Kidney (tissue), 14 donors: ENCODE data around the gene THBS2. TPM values are rescaled to one million over a fixed set of nuclear protein-coding genes. Genes with fewer than 3 reads are reported as not detected.

Experiments
- DNase-seq, 5 donors: peaks; one replicate each; pipeline ENCODE4 v3.0.0-alpha.2; 2013 to 2020
- FAIRE-seq: peaks from 2 replicates; lab custom pipeline; 2012; peaks lifted over from hg19 to GRCh38; lab: Jason Lieb, UNC
- H3K27ac ChIP-seq, 2 donors: one replicate each; pipeline ENCODE4 v1.7.0; 2013; ENCODE audit warnings: low read depth in 2 of 2, low read length in 2 of 2, inconsistent platforms in 1 of 2
- H3K27me3 ChIP-seq: one replicate; pipeline ENCODE4 v1.7.1; 2013; ENCODE audit warnings: low read length, inconsistent platforms; ENCODE audit not compliant: control insufficient read depth, insufficient read depth
- H3K36me3 ChIP-seq, 3 donors: one replicate each; pipeline versions ENCODE4 v1.7.0 to v1.7.1; 2013; ENCODE audit warnings: low read length in 3 of 3, control low read depth in 1 of 3, inconsistent platforms in 1 of 3; ENCODE audit not compliant: insufficient read depth in 3 of 3, control insufficient read depth in 2 of 3
- H3K4me1 ChIP-seq, 3 donors: one replicate each; pipeline versions ENCODE4 v1.7.0 to v1.7.1; 2013; ENCODE audit warnings: low read length in 3 of 3, inconsistent platforms in 1 of 3, low read depth in 1 of 3; ENCODE audit not compliant: control insufficient read depth in 2 of 3, insufficient read depth in 2 of 3
- H3K4me3 ChIP-seq, 3 donors: one replicate each; pipeline versions ENCODE4 v1.7.0 to v1.8.1; 2013; ENCODE audit warnings: low read length in 3 of 3, control low read depth in 1 of 3, inconsistent platforms in 1 of 3
- H3K9ac ChIP-seq, 3 donors: one replicate each; pipeline versions ENCODE4 v1.7.0 to v1.7.1; 2013; ENCODE audit warnings: low read length in 3 of 3, control low read depth in 1 of 3, inconsistent platforms in 1 of 3
- H3K9me3 ChIP-seq, 3 donors: one replicate each; pipeline versions ENCODE4 v1.7.0 to v1.7.1; 2013; ENCODE audit warnings: low read length in 3 of 3, control low read depth in 1 of 3, inconsistent platforms in 1 of 3; ENCODE audit not compliant: control insufficient read depth in 2 of 3, insufficient read depth in 1 of 3
- intact Hi-C: fragments of 100-400 bp; cut with DNase I; formaldehyde crosslinking; loops from one replicate; pipeline ENCODE4 v1.11.1; 2022
- polyA plus RNA-seq: library from polyadenylated mRNA; stranded (reverse); fragments of 350-450 nt; fragmentation: Illumina TruSeq; extraction: RNeasy Lipid Tissue Mini Kit (QIAGEN cat#74804); gene quantifications from one replicate; pipeline ENCODE4 v1.2.3, GENCODE V29; 2014; ENCODE audit warnings: low read depth, low replicate concordance; ENCODE audit not compliant: insufficient read depth
- total RNA-seq: library from RNA; stranded (reverse); fragmentation: NEBNext Ultra II Directional; extraction: Animal tissue kit (Norgen Biotek cat#: 25700); gene quantifications from one replicate; pipeline ENCODE4 v1.2.1, GENCODE V29; 2021
- TF ChIP-seq, protein P1 (sequence below): IDR thresholded peaks from 3 replicates; pipeline ENCODE4 v1.5.1; 2012; ENCODE audit warnings: mild to moderate bottlenecking, moderate library complexity, borderline replicate concordance; ENCODE audit not compliant: insufficient read depth; ENCODE audit errors: extremely low read depth
- donor health status: control.
- donor health status: control.
- donor health status: control.
- donor health status: control.
- donor health status: control.
- donor health status: DM: yes; HTN: yes; CAD: no.
- donor health status: Normal renal cell carcinoma (clear cell type).

The THBS2 gene
- total and polyA plus RNA-seq, 2 donors from 2014 or later: 2.7 to 33.4 TPM

DNA sequence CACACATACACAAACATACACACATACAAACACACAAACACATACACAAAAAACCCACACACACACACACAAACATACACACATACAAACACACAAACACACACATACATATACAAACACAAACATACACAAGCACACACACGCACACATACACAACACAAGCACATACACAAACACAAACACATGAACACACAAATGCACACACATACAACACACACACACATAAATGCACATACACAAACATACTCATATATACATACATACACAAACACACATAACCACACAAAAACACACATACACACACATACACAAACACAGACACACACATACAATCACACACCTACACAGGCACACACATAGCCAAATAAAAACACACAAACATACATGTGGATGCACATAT, 30.3 kb upstream of the THBS2 start:
- no peaks in the 10 kb centered on the region for H3K4me1 ChIP-seq
- no peak overlapping the region for H3K9ac ChIP-seq
- no peak for FAIRE-seq
- H3K27me3 ChIP-seq: no peaks in the 10 kb centered on the region
- no peak overlapping the region for H3K27ac ChIP-seq
- intact Hi-C loops: no loop called here
- no peaks in the 10 kb centered on the region for H3K9me3 ChIP-seq
- H3K4me3 ChIP-seq: no peak overlapping the region
- H3K36me3 ChIP-seq: no peaks in the 10 kb centered on the region
- DNase-seq: no peak
- TF ChIP-seq, protein P1, sequence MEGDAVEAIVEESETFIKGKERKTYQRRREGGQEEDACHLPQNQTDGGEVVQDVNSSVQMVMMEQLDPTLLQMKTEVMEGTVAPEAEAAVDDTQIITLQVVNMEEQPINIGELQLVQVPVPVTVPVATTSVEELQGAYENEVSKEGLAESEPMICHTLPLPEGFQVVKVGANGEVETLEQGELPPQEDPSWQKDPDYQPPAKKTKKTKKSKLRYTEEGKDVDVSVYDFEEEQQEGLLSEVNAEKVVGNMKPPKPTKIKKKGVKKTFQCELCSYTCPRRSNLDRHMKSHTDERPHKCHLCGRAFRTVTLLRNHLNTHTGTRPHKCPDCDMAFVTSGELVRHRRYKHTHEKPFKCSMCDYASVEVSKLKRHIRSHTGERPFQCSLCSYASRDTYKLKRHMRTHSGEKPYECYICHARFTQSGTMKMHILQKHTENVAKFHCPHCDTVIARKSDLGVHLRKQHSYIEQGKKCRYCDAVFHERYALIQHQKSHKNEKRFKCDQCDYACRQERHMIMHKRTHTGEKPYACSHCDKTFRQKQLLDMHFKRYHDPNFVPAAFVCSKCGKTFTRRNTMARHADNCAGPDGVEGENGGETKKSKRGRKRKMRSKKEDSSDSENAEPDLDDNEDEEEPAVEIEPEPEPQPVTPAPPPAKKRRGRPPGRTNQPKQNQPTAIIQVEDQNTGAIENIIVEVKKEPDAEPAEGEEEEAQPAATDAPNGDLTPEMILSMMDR: no peak

DNA sequence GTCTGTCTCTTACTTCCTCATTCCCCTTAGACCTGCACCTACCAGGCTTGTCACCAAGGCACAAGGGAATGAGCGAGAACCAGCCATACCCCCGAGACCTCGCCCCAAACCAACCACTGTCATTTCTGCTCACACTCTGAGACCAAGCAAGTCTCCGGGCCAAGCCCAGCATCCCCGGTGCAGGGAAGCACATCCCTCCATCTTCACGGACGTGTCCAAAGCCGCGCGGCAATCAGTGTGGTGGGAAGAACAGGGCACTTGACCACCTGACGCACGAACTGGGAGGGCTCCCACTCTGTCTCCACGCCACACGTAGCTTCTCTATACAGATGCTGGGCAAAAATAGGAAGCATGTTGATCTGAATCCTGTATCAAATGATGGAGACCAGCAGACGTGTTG, 28.4 kb upstream of the THBS2 start:
- TF ChIP-seq, protein P1: no peak
- DNase-seq (no peak), FAIRE-seq (no peak)
- Histone ChIP-seq H3K4me1 (no peaks in the 10 kb centered on the region), H3K4me3 (no peak overlapping the region), H3K27me3 (no peaks in the 10 kb centered on the region), H3K27ac (no peak overlapping the region), H3K9ac (no peak overlapping the region), H3K36me3 (no peaks in the 10 kb centered on the region), H3K9me3 (no peaks in the 10 kb centered on the region)
- intact Hi-C loops: no loop called here

DNA sequence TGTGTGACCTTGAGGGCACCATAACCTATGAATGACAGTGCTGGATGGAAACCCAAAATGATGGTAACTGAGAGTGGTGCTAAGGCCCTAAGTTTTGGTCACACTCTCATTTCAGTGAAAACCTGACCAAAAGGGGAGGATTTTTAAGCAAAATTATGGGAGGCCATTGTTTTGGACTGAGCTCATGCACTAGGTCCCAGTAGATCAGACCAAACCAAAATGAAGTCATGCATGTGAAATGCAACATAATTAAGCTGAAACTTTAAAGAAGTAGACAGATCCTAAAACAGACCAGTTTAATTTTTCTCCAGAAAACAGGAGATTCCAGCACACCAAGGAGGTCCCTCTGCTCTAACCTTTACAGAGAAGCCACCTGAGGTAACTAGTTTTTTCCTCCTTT, 24.0 kb upstream of the THBS2 start:
- Histone ChIP-seq H3K9ac (no peak overlapping the region), H3K9me3 (no peaks in the 10 kb centered on the region), H3K27ac (no peak overlapping the region), H3K36me3 (no peaks in the 10 kb centered on the region), H3K27me3 (no peaks in the 10 kb centered on the region), H3K4me1 (no peaks in the 10 kb centered on the region), H3K4me3 (no peak overlapping the region)
- TF ChIP-seq, protein P1: no peak
- DNase-seq: no peak
- intact Hi-C loops: no loop called here
- FAIRE-seq: no peak

DNA sequence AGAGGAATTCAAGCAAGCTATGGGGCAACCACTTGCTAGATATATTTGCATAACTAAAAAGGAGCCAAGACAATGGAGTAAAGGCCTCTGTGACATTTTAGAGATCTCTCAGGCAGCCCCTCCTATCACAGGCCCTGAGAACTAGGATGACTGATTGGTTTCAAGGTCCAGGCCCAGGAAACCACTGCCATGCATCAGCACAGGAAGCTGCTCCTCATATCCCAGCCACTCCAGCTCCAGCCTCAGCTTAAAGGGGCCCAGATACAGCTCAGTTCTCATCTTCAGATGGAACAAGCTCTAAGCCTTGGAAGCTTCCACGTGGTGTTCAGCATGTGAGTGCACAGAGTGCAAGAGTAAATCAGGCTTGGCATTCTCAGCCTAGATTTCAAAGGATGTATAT, 21.1 kb upstream of the THBS2 start:
- FAIRE-seq: no peak
- intact Hi-C loops: no loop called here
- TF ChIP-seq, protein P1: no peak

More for the DNA sequence above, 21.1 kb upstream of the THBS2 start:
- peaks cover 0 to under 1% (median 0%) of the 10 kb centered on the region in 3 donors for H3K4me1 ChIP-seq
- DNase-seq: no peak
- H3K27me3 ChIP-seq: no peaks in the 10 kb centered on the region
- no peaks in the 10 kb centered on the region for H3K36me3 ChIP-seq
- no peak overlapping the region for H3K4me3 ChIP-seq
- no peak overlapping the region for H3K9ac ChIP-seq
- no peak overlapping the region for H3K27ac ChIP-seq
- H3K9me3 ChIP-seq: no peaks in the 10 kb centered on the region
